Gastrocnemius medialis (tissue), 4 donors: ENCODE results near the gene USO1. TPM values are rescaled to one million over a fixed set of nuclear protein-coding genes. Genes with fewer than 3 reads are reported as not detected.
"Not testable (repeated sequence)": the region's sequence is repeated elsewhere in the genome, so short reads cannot be mapped to it uniquely, and the experiment has no call there.

ENCODE experiments used
- ATAC-seq, 2 donors: fragments of 150-250 bp; one replicate each; pipeline ENCODE4 v1.9.1; 2016
- DNase-seq, 2 donors: peaks; one replicate each; pipeline ENCODE4 v3.0.0-alpha.2; 2019
- H3K27ac ChIP-seq, 4 donors: fragments of 200-600 bp; sonication (generic); 1 replicate in 1 of 4; 2 replicates in 3 of 4; pipeline ENCODE4 v1.5.1; 2016 to 2018; ENCODE audit warnings: mild to moderate bottlenecking in 2 of 4, moderate library complexity in 1 of 4
- H3K27me3 ChIP-seq, 3 donors: fragments of 200-600 bp; sonication (generic) in 2 of 3; 1 replicate in 1 of 3; 2 replicates in 2 of 3; pipeline versions ENCODE4 v1.5.1 to v1.6.0; 2016 to 2019; ENCODE audit warnings: mild to moderate bottlenecking in 1 of 3, moderate library complexity in 1 of 3
- H3K36me3 ChIP-seq, 2 donors: fragments of 200-600 bp; sonication (generic) in 1 of 2; one replicate each; pipeline ENCODE4 v1.5.1; 2017 to 2018
- H3K4me1 ChIP-seq, 2 donors: fragments of 200-600 bp; sonication (generic) in 1 of 2; one replicate each; pipeline ENCODE4 v1.5.1; 2016 to 2017; ENCODE audit warnings: mild to moderate bottlenecking in 2 of 2
- H3K4me3 ChIP-seq, 4 donors: fragments of 200-600 bp; sonication (generic) in 3 of 4; 1 replicate in 1 of 4; 2 replicates in 3 of 4; pipeline ENCODE4 v1.5.1; 2016 to 2019; ENCODE audit warnings: mild to moderate bottlenecking in 2 of 4
- H3K9me3 ChIP-seq, 3 donors: fragments of 200-600 bp; sonication (generic) in 2 of 3; 1 replicate in 1 of 3; 2 replicates in 2 of 3; pipeline ENCODE4 v1.5.1; 2016 to 2019
- CTCF ChIP-seq, 5 experiments: fragments of 450-650 bp in 3 of 5; fragments of 200-600 bp in 2 of 5; sonication (generic) in 2 of 5; IDR thresholded peaks in 4 of 5; conservative IDR thresholded peaks in 1 of 5; 1 replicate in 4 of 5; 2 replicates in 1 of 5; pipeline ENCODE4 v1.5.1; 2016 to 2019; ENCODE audit warnings: antibody characterized with exemption in 5 of 5, mild to moderate bottlenecking in 3 of 5, moderate library complexity in 3 of 5
- POLR2A ChIP-seq, 2 donors: fragments of 450-650 bp; IDR thresholded peaks; one replicate each; pipeline ENCODE4 v1.6.1; 2017; ENCODE audit warnings: antibody characterized with exemption in 2 of 2, mild to moderate bottlenecking in 2 of 2, moderate library complexity in 2 of 2
- in situ Hi-C, 4 donors: fragments of 200-750 bp; cut with MboI; loops; one replicate each; pipeline versions ENCODE4 v1.15.0 to v1.8.0; 2017; ENCODE audit warnings: low sequenced_read_pairs in 4 of 4
- intact Hi-C: fragments of 100-400 bp; cut with DNase I; formaldehyde crosslinking; loops from one replicate; pipeline ENCODE4 v1.15.1; 2023; ENCODE audit warnings: low total_unique reads
- total RNA-seq, 4 donors: library from RNA; depleted of rRNA; stranded (reverse); fragments of >200 nt; gene quantifications; one replicate each; pipeline versions ENCODE4 v1.1.0 to v1.2.3, GENCODE V29; 2016

The USO1 gene
- total RNA-seq, 4 donors from 2014 or later: 213 to 328 (median 254) TPM

- no peak for DNase-seq
- H3K27ac ChIP-seq: peak overlapping the region; percentile 25 to 38 (median 34)
- H3K9me3 ChIP-seq: no peaks in the 10 kb centered on the region
- intact Hi-C loops: no loop called here
- TF ChIP-seq CTCF (IDR thresholded peaks at IDR 0.05 in 4 of 5, conservative IDR thresholded peaks at IDR 0.05 in 1 of 5): no peak
- no peak for TF ChIP-seq POLR2A (IDR thresholded peaks at IDR 0.05)
- peaks cover 14 to 16% of the 10 kb centered on the region in 2 donors for H3K4me1 ChIP-seq
- in situ Hi-C loops: no loop called here
- no peaks in the 10 kb centered on the region for H3K27me3 ChIP-seq
- H3K4me3 ChIP-seq: no peak overlapping the region
- ATAC-seq: no peak
- peaks cover 0 to 7% of the 10 kb centered on the region in 2 donors for H3K36me3 ChIP-seq
These were observed 14.1 kb upstream of the USO1 start for GRCh38 chr4:75710246-75710645.

GRCh38 chr4:75714011-75714410 lies 10.4 kb upstream of the USO1 start:
- H3K27ac ChIP-seq: peak overlapping the region; percentile 73 to 86 (median 78)
- no peak for TF ChIP-seq CTCF (IDR thresholded peaks at IDR 0.05 in 4 of 5, conservative IDR thresholded peaks at IDR 0.05 in 1 of 5)
- TF ChIP-seq POLR2A (IDR thresholded peaks at IDR 0.05): no peak

GRCh38 chr4:75714704-75715103 lies 9.7 kb upstream of the USO1 start:
- in situ Hi-C loops: no loop called here
- no peak overlapping the region for H3K4me3 ChIP-seq

More at GRCh38 chr4:75714011-75714410, 10.4 kb upstream of the USO1 start:
- Histone ChIP-seq H3K4me3 (no peak overlapping the region), H3K27me3 (no peaks in the 10 kb centered on the region), H3K9me3 (no peaks in the 10 kb centered on the region), H3K4me1 (peaks cover 27 to 33% of the 10 kb centered on the region in 2 donors), H3K36me3 (peaks cover 0 to 10% of the 10 kb centered on the region in 2 donors)
- ATAC-seq: no peak
- in situ Hi-C loops (no loop called here), intact Hi-C loops (no loop called here)
- DNase-seq: no peak

GRCh38 chr4:75715105-75715799 lies 9.1 kb upstream of the USO1 start:
- Histone ChIP-seq H3K27me3 (no peaks in the 10 kb centered on the region), H3K27ac (peak overlapping the region; percentile 73 to 86 (median 78)), H3K4me1 (peaks cover 25 to 33% of the 10 kb centered on the region in 2 donors), H3K9me3 (no peaks in the 10 kb centered on the region), H3K36me3 (peaks cover 0 to 10% of the 10 kb centered on the region in 2 donors), H3K4me3 (no peak overlapping the region)
- no peak for DNase-seq
- TF ChIP-seq CTCF (IDR thresholded peaks at IDR 0.05 in 4 of 5, conservative IDR thresholded peaks at IDR 0.05 in 1 of 5): no peak
- TF ChIP-seq POLR2A (IDR thresholded peaks at IDR 0.05): no peak
- intact Hi-C loops (no loop called here), in situ Hi-C loops (no loop called here)
- peak in 1 of 2 donors; percentile 52 for ATAC-seq

More at GRCh38 chr4:75714704-75715103, 9.7 kb upstream of the USO1 start:
- intact Hi-C loops: no loop called here
- H3K36me3 ChIP-seq: peaks cover 0 to 10% of the 10 kb centered on the region in 2 donors
- ATAC-seq (no peak), DNase-seq (no peak)
- no peak for TF ChIP-seq POLR2A (IDR thresholded peaks at IDR 0.05)
- no peak for TF ChIP-seq CTCF (IDR thresholded peaks at IDR 0.05 in 4 of 5, conservative IDR thresholded peaks at IDR 0.05 in 1 of 5)
- H3K27ac ChIP-seq: peak overlapping the region; percentile 73 to 86 (median 78)
- no peaks in the 10 kb centered on the region for H3K9me3 ChIP-seq
- H3K27me3 ChIP-seq: no peaks in the 10 kb centered on the region
- H3K4me1 ChIP-seq: peaks cover 27 to 33% of the 10 kb centered on the region in 2 donors

GRCh38 chr4:75716054-75716453 lies 8.3 kb upstream of the USO1 start:
- H3K27me3 ChIP-seq, H3K4me3 ChIP-seq, in situ Hi-C loops, intact Hi-C loops, H3K9me3 ChIP-seq: not testable (repeated sequence)
- Histone ChIP-seq H3K27ac (peak overlapping the region; percentile 73 to 86 (median 78)), H3K4me1 (peaks cover 24 to 33% of the 10 kb centered on the region in 2 donors), H3K36me3 (peaks cover 0 to 10% of the 10 kb centered on the region in 2 donors)
- peak; percentile 48 to 60 for ATAC-seq
- DNase-seq: peak in 1 of 2 donors; percentile 59
